Loucy (cell line): ENCODE data around the gene HOXA9.

ENCODE experiments used
- CTCF ChIP-seq: fragments of 200-600 bp; sonication (generic); conservative IDR thresholded peaks from 2 replicates; pipeline ENCODE4 v1.5.1; 2014; ENCODE audit warnings: mild to moderate bottlenecking, antibody characterized with exemption, low read length
- EZH2phosphoT487 ChIP-seq: fragments of 200-600 bp; IDR thresholded peaks from 2 replicates; pipeline ENCODE4 v1.6.1; 2018; ENCODE audit warnings: antibody characterized with exemption, mild to moderate bottlenecking, moderate library complexity, borderline replicate concordance

GRCh38 chr7:27148031-27148755 is 17.1 kb downstream of the HOXA9 start:
- no peak for TF ChIP-seq CTCF
- no peak for TF ChIP-seq EZH2phosphoT487
